ENCODE results near the gene NTRK2. TPM values are rescaled to one million over a fixed set of nuclear protein-coding genes. Genes with fewer than 3 reads are reported as not detected.

NTRK2 gene
- total RNA-seq, 4 donors from 2014 or later, result 1.1 to 7.3 (median 1.5) TPM

DNA sequence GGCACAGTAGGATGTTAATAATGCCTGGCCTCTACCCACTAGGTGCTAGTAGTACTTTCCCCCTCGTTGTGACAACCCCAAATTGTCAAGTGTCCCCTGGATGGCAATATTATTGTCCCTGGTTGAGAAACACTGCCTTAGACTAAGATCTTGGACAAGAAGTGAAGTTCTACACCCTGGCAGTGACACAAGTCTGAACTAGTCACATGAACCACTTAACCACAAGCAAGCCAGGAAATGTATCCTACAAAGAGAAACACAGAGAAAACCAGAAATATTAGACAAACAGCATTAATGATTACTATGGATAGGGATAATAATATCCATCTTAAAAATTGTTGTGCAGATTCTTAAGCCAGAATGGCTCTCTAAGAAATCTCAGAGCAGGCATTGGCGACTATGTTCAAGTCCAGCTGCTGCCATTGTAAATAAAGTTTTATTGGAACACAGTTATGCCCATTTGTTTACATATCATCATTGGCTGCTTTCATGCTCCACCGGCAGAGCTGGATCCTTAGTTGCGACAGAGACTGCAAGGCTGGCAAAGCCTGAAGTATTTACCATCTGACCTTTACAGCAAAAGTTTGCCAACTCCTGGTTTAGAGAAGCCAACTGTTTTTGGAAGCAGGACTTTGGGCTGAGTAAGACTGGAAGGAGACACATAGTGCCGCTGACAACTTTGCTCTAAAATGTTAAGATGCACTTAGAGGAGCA is 80.8 kb downstream of the NTRK2 start:
- in situ Hi-C loops (cut with MboI; ENCODE audit: low sequenced_read_pairs in 4 of 4), result no loop called here

DNA sequence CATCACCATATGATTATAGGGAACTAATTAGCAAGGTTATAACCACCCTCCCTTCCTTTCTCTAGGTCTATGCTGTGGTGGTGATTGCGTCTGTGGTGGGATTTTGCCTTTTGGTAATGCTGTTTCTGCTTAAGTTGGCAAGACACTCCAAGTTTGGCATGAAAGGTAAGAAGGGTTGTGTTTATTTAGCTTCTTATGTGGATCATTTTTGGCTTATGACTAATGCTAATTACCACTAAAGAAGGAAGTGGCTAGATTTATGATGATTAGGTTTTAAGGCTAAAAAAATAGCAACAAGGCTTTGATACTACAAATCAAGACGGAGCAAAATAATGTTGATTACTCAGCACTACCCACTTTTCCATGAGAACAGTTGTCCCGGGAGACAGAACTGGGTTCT is 82.4 kb downstream of the NTRK2 start:
- no peaks in the 10 kb centered on the region for H3K36me3 ChIP-seq
- H3K27ac ChIP-seq, result no peak overlapping the region
- TF ChIP-seq, protein P1, sequence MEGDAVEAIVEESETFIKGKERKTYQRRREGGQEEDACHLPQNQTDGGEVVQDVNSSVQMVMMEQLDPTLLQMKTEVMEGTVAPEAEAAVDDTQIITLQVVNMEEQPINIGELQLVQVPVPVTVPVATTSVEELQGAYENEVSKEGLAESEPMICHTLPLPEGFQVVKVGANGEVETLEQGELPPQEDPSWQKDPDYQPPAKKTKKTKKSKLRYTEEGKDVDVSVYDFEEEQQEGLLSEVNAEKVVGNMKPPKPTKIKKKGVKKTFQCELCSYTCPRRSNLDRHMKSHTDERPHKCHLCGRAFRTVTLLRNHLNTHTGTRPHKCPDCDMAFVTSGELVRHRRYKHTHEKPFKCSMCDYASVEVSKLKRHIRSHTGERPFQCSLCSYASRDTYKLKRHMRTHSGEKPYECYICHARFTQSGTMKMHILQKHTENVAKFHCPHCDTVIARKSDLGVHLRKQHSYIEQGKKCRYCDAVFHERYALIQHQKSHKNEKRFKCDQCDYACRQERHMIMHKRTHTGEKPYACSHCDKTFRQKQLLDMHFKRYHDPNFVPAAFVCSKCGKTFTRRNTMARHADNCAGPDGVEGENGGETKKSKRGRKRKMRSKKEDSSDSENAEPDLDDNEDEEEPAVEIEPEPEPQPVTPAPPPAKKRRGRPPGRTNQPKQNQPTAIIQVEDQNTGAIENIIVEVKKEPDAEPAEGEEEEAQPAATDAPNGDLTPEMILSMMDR (IDR thresholded peaks at IDR 0.05 in 4 of 5, conservative IDR thresholded peaks at IDR 0.05 in 1 of 5), result no peak
- no peak for TF ChIP-seq POLR2A (IDR thresholded peaks at IDR 0.05)
- H3K9me3 ChIP-seq, result no peaks in the 10 kb centered on the region
- no peak for ATAC-seq
- in situ Hi-C loops (cut with MboI; ENCODE audit: low sequenced_read_pairs in 4 of 4), result no loop called here
- no peak overlapping the region for H3K4me3 ChIP-seq
- H3K4me1 ChIP-seq, result peaks cover 0 to 4% of the 10 kb centered on the region in 2 donors
- no peaks in the 10 kb centered on the region for H3K27me3 ChIP-seq
- intact Hi-C loops (cut with DNase I; ENCODE audit: low total_unique reads), result no loop called here
- no peak for DNase-seq

More for the DNA sequence above, 80.8 kb downstream of the NTRK2 start:
- intact Hi-C loops (cut with DNase I; ENCODE audit: low total_unique reads), result no loop called here
- Histone ChIP-seq H3K4me1 (peaks cover 0 to 4% of the 10 kb centered on the region in 2 donors), H3K27me3 (no peaks in the 10 kb centered on the region), H3K27ac (no peak overlapping the region), H3K36me3 (no peaks in the 10 kb centered on the region), H3K9me3 (no peaks in the 10 kb centered on the region), H3K4me3 (no peak overlapping the region)
- TF ChIP-seq, protein P1 (IDR thresholded peaks at IDR 0.05 in 4 of 5, conservative IDR thresholded peaks at IDR 0.05 in 1 of 5), result no peak
- no peak for TF ChIP-seq POLR2A (IDR thresholded peaks at IDR 0.05)
- no peak for ATAC-seq
- no peak for DNase-seq

DNA sequence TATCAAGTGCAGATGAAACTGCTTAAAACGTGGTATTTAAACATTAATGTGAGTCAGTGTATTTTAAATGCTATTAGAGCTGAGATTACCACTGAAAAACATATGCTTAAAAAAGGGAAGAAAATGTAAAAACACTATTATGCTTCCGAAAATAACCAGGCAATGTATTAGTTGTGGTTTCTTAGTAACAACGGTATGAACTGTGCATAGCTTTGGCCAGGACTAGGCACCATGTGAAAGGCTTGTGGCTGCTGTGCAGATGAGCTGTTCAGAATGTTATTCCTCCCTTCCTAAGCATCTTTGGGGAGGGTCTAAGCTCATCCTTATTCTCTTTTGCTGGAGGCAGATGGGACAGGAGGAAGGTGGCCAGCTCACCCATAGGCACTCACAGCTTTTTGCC is 84.9 kb downstream of the NTRK2 start:
- no peak overlapping the region for H3K27ac ChIP-seq
- in situ Hi-C loops (cut with MboI; ENCODE audit: low sequenced_read_pairs in 4 of 4), result no loop called here
- no peak for DNase-seq
- intact Hi-C loops (cut with DNase I; ENCODE audit: low total_unique reads), result no loop called here
- no peak for TF ChIP-seq POLR2A (IDR thresholded peaks at IDR 0.05)
- TF ChIP-seq, protein P1 (IDR thresholded peaks at IDR 0.05 in 4 of 5, conservative IDR thresholded peaks at IDR 0.05 in 1 of 5), result no peak
- ATAC-seq, result no peak
- H3K4me1 ChIP-seq, result peaks cover 0 to 4% of the 10 kb centered on the region in 2 donors
- H3K36me3 ChIP-seq, result no peaks in the 10 kb centered on the region
- H3K9me3 ChIP-seq, result no peaks in the 10 kb centered on the region
- H3K27me3 ChIP-seq, result no peaks in the 10 kb centered on the region
- H3K4me3 ChIP-seq, result no peak overlapping the region

DNA sequence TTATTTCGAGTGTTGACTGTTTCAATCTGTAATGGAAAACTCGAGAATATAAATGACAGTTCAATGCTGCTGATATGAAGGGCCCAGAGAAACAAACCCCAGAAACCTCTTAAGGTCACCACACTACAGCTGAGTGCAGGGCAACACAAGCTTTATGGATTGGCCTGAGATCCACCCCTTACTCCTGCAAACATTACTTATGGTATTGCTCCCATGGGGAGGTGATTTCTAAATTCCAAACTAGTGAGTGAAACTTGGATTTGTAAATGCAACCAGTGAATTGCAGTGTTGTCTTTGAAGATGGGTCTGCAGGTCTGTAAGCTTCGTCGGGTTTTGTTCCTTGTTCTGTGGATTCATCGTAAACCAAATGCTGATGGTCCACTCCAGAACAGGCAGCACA is 85.4 kb downstream of the NTRK2 start:
- H3K27ac ChIP-seq, result no peak overlapping the region
- no peak for TF ChIP-seq POLR2A (IDR thresholded peaks at IDR 0.05)
- TF ChIP-seq, protein P1 (IDR thresholded peaks at IDR 0.05 in 4 of 5, conservative IDR thresholded peaks at IDR 0.05 in 1 of 5), result no peak
- H3K4me1 ChIP-seq, result peaks cover 0 to 4% of the 10 kb centered on the region in 2 donors

More for the DNA sequence above, 85.4 kb downstream of the NTRK2 start:
- no peak for ATAC-seq
- no peak for DNase-seq
- intact Hi-C loops (cut with DNase I; ENCODE audit: low total_unique reads), result no loop called here
- H3K27me3 ChIP-seq, result no peaks in the 10 kb centered on the region
- H3K4me3 ChIP-seq, result no peak overlapping the region
- H3K36me3 ChIP-seq, result no peaks in the 10 kb centered on the region
- in situ Hi-C loops (cut with MboI; ENCODE audit: low sequenced_read_pairs in 4 of 4), result no loop called here
- H3K9me3 ChIP-seq, result no peaks in the 10 kb centered on the region
